GM19467 (cell line): ENCODE measurements around the gene FSIP2.
"Not testable (repeated sequence)": the region's sequence is repeated elsewhere in the genome, so short reads cannot be mapped to it uniquely, and the experiment has no call there.

Experiments used
- ATAC-seq: cut with Tn5 transposase; IDR thresholded peaks from one replicate; pipeline ENCODE4 v1.9.1; 2021; ENCODE audit warnings: mild to moderate bottlenecking, moderate library complexity; ENCODE audit not compliant: unreplicated experiment

The FSIP2 gene

DNA sequence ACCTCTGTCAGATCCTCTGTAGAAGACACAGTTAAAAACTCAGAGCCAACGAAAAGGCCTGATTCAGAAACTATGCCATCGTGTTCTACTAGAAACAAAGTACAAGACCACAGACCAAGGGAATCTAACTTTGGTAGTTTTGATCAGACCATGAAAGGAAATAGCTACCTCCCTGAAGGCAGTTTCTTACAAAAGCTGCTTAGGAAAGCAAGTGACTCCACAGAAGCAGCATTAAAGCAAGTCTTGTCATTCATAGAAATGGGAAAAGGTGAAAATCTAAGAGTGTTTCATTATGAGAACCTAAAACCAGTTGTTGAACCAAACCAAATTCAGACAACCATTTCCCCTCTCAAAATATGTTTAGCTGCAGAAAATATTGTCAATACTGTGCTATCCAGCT, 58.2 kb downstream of the FSIP2 start:
- ATAC-seq, result no peak

DNA sequence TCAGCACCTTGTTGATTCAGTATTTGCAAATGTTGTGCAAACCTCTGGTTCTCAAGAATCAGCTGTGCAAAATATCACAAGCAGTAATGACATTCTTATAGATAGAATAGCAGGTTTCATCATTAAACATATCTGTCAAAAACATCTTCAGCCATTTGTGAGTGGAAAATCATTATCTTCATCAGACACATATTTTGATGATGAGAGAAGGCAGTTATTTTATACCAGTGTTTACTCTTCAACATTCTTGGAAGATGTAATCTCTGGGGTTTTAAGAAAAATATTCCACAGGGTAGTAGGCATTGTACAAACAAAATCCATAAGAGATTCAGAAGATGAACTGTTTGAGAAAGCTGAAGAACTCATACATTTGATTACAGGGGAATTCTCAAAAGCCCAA, 64.3 kb downstream of the FSIP2 start:
- no peak for ATAC-seq

DNA sequence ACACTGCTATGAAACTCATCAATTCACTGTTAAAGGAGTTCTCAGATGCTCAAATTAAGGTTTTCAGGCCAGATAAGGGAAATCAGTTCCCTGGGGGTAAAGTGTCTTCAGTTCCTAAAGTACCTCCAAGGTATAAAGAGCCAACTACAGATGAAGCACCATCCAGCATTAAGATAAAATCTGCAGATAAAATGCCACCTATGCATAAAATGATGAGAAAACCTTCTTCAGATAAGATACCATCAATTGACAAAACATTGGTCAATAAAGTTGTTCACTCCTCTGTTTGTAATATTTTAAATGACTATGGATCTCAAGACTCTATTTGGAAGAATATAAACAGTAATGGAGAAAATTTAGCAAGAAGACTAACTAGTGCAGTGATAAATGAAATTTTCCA, 68.2 kb downstream of the FSIP2 start:
- ATAC-seq, result no peak

DNA sequence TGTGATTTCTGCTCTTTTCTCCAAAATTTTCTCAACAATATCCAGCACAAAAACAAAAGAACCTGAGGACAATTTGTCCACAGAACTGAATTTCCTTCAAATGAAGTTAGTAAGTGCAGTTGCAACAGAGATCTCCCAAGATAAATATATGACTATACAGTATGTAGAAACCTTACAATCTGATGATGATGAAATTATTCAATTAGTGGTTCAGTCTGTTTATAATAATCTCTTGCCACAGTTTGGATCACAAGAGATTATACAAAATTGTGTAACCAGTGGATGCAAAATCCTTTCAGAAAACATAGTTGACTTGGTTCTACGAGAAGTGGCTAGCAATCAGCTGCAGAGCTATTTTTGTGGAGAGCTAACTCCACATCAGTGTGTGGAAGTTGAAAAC, 68.7 kb downstream of the FSIP2 start:
- ATAC-seq, result no peak

DNA sequence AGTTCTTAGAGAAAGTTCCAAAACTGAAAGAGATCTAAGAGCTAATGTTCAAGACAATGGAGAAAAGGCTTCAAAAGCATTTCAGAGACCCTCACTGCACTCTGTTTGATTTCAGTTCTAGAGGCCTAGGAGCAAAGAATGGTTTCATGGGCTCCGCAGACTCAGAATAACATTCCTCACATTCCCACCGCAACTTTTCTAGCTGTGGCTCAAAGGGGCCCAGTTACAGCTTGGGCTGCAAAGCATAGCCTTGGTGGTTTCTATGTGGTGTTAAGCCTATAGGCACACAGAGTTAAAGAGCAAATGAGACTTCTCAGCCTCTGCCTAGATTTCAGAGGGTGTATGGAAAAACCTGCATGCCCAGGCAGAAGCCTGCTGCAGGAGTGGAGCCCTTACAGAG, 73.0 kb downstream of the FSIP2 start:
- no peak for ATAC-seq

DNA sequence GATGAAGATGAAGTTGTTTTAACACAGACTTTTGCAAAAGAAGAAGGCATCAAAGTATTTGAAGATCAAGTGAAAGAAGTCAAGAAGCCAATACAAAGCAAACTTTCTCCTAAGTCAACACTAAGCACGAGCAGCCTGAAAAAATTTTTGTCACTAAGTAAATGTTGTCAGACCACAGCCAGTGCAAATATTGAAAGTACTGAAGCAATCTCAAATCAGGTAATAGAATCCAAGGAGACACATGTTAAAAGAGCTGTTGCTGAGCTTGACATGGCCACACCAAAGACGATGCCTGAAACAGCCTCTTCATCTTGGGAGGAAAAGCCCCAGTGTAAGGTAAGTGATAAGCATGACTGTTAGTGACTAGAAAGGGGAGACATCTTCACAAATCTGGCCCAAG, 75.1 kb downstream of the FSIP2 start:
- no peak for ATAC-seq

DNA sequence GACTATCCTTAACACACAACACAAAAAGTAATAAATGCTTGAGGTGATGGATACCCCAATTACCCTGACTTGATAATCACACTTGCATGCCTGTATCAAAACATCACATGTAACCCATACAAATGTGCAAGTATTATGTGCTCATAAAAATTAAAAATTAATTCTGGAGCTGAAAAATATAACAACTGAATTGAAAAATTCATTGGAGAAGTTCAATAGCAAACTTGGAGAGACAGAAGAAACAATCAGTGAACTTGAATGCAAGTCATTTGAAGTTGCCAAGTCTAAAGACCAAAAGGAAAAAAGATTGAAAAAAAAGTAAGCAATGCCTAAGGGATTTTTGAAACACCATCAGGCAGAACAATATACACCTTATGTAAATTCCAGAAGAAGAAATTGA, 79.4 kb downstream of the FSIP2 start:
- ATAC-seq, result no peak

DNA sequence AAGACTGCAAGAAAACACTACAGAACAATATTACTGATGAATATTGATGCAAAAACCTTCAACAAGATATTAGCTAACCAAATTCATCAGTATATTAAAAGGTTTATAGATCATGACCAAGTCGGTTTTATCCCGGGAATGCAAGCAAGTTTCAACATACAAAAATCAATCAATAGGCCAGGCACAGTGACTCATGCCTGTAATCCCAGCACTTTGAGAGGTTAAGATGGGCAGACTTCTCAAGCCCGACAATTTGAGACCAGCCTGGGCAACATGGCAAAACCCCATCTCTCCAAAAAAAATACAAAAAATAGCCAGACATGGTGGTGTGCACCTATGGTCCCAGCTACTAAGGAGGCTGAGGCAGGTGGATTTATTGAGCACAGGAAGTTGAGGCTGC, 82.9 kb downstream of the FSIP2 start:
- ATAC-seq, result no peak

DNA sequence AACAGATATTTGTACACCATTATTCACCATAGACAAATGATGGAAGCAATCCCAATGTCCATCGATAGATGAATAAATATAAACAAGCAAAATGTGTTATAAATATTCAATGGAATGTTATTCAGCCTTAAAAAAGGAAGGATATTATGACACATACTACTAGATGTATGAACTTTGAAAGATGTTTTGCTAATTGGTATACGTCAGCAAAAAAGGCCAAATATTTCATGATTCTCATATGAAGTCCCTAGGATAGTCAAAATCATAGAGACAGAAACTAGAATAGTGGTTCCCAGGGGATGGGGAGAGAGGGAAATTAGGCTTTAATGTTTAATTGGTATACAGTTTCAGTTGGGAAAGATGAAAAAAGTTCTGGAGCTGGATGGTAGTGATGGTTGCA, 85.2 kb downstream of the FSIP2 start:
- no peak for ATAC-seq

DNA sequence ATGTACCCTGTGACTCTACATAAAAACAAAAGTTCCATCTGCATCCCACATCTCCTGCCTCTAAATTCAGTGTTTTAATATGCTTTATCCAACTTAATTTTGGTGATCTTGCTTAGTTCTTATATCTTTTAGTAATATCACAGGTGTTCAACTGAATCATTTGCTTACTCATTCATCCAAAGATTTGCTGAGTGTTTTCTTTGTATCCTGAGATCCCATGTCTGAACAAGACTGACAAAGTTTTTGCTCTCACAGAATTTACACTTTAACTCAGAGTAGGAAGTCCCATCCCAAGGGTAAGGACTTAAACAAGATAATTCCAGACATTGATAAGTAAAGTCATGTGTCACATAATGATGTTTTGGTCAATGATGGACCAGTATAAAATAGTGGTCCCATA, 87.0 kb downstream of the FSIP2 start:
- ATAC-seq, result no peak

DNA sequence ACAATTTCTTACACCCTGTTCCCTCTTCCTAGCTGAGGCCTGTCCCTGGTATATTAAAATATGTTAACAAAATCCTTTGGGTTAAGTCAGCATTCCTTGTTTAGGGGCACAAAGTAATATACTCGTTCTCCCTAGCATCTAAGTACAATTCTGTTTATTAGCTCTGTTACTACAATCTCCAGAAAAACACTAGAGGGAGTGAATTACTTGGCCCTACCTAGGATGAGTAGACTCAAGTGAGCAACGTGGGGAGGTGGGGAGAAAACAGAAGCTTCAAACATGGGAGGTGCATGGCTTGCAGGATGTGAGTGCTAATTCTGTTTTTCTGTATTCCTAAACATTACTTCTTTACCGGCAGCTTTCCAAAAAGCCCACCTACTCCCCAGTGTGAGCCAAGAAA, 89.7 kb downstream of the FSIP2 start:
- no peak for ATAC-seq

DNA sequence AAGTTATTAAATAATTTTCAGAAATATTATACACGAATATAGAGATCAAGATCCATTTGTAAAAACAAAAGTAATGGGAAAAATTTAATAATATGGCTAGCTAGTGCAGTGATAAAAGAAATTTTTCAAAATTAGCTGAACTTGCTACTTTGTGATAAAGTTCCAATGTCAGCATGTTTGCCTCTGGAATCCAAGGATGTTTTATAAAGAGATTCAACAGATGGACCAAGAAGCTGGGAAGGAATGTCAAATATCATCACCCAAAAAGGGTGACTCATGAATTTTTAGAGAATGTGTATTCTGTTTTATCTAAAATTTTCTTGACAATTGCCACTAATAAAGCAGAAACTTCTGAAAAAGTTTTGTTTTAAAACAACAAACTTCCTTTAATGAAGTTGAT, 95.3 kb downstream of the FSIP2 start:
- ATAC-seq, result no peak

DNA sequence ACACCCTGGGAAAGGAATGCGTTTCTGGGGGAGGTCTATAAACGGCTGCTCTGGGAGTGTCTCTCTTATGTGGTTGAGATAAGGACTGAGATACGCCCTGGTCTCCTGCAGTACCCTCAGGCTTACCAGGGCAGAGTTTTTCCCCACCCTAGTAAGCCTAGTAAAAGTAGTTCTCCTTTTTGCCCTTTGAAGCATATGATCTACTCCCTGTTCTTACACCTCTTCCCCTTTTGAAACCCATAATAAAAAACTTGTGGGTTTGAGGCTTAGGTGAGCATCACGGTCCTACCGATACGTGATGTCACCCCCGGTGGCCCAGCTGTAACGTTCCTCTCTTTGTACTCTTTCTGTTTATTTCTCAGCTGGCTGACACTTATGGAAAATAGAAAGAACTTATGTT, 97.4 kb downstream of the FSIP2 start:
- no peak for ATAC-seq

DNA sequence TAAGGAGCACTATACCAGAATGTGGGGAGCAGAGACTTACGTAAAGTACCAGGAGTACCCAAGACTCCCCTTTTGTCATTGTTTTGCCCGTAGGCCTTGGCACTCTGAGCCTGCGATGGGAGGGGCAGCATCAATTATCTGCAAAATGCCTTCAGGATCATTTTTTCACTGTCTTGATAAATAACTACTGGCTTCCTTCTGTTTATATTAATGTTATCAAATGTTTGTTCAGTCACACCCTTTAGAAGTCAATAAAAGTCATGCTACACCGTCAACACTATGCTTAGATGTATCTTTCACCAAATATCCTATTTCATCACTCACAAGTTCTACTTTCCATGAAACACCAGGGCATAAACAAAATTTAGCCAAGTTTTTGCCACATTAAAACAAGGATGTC, 116.3 kb downstream of the FSIP2 start:
- ATAC-seq, result no peak

DNA sequence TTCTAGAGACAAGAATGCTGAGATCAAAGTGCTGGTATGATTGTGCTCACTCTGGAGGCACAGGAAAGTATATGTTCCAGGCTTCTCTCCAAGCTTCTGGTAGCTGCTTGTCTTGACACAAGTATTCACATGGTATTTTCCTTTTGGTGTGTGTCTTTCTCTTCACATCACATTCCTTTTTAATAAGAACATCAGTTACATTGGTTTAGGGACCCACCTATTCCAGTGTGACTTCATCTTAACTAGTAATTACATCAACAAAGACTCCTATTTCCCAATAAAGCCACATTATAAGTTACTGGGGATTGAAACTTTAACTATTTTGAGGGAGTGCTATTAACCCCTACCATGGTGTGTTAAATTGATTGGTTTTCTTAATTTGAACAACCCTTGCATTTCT, 119.1 kb downstream of the FSIP2 start:
- ATAC-seq, result no peak

DNA sequence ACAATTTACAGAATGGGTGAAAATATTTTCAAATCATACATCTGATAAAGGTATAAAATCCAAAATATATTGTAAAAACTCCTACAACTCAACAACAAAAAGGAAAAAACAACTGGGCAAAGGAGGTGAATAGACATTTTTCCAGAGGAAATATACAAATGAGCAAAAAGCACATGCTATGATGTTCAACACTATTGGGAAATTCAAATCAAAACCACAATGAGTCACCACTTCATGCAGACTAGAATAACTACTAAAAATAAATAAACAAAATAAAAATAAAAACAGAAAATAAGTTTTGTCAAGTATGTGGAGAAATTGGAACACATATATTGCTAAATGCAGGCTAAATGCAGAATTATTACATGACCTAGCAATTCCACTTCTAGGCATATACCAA, 120.9 kb downstream of the FSIP2 start:
- ATAC-seq, result no peak

DNA sequence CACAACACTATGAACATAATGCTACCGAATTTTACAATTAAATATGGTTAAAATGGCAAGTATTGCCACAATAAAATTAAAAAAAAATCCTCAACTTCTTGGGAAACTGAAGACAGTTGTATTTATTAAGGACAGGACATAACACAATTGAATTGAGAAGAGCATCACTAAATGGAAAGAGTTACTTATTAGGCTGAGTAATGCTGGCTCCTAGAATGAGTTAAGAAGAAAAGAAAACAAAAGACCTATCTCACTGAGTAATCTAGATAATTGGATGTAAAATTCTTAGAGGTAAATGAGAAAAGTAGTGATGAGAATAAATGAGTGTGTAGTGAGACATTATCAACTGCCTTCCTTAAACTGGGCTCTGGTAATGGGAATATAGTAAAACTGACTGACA, 121.7 kb downstream of the FSIP2 start:
- no peak for ATAC-seq

DNA sequence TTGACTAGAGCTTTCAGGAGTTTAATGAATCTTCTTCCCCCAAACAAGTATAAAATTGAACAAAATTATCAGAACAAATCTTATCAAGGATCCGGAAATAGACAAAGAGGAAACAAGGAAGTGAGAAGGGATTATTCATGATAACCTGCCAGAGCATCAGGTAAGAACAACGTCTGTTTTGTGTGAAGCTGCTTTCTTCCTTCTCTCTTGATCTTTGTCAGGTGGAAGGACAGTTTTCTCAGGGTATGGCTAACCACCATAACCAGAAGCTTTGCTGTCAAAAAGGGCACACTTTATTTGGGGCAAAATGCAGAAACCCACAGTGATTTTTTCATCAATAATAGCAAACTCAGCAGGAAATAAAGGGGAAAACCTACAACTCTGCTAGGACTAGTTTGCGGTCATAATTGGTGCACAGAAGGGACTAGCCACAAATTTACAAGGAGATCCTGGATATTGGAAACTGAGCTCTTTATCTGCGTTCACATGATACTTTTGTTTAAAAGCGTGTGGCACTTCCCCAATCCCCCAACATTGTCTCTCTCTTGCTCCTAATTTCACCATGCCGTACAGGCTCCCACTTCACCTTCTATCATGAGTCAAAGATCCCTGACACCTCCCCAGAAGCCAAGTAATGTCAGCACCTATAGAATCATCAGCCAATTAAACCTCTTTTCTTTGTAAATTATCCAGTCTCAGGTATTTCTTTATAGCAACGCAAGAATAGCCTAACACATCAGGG, 124.2 kb downstream of the FSIP2 start:
- ATAC-seq, result no peak

DNA sequence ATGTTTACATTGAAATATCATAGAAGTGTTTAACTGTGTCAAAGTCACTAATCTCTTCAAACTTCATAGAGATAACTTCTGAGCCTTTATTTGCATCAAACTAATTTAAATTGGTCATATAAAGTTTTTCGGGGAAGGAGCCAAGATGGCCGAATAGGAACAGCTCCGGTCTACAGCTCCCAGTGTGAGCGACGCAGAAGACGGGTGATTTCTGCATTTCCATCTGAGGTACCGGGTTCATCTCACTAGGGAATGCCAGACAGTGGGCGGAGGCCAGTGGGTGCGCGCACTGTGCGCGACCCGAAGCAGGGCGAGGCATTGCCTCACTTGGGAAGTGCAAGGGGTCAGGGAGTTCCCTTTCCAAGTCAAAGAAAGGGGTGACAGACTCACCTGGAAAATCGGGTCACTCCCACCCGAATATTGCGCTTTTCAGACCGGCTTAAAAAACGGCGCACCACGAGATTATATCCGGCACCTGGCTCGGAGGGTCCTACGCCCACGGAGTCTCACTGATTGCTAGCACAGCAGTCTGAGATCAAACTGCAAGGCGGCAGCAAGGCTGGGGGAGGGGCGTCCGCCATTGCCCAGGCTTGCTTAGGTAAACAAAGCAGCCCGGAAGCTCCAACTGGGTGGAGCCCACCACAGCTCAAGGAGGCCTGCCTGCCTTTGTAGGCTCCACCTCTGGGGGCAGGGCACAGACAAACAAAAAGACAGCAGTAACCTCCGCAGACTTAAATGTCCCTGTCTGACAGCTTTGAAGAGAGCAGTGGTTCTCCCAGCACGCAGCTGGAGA, 126.1 kb downstream of the FSIP2 start:
- not testable (repeated sequence) for ATAC-seq

DNA sequence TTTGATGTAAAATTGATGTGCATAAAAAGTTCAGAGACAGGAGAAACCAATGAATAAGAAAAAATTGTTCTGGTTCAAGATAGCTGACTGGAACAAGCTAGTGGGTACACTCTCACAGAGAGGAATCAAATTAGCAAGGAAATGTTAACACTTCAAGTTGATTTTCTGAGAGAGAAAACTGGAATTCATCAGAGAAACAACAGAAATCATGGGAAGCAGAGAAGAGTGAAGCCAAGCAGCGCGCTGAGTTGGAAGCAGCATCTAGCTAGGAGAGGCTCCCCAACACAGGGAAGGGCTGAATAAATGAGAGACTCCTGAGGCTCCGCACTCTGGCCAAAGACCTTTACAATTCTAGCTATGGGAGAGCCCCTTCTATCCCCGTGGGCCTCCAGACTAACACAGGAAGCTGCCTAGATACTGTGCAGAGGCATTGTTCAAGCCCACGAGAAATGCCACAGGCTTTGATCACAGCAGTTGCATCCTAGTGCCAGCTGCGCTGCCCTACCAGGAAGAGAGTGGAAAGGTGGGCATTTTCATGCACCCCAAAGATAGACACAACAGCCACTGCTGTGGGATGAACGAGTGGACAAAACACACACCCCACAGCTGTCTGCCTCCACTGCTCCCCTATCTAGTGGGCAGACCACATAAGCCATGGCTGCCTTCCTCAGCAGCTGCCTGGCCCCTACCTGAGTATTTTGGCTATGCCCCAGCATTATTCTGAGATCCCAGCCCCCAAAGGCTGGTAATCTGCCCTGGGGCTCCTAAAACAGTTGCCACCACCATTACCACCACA, 136.7 kb downstream of the FSIP2 start:
- no peak for ATAC-seq

DNA sequence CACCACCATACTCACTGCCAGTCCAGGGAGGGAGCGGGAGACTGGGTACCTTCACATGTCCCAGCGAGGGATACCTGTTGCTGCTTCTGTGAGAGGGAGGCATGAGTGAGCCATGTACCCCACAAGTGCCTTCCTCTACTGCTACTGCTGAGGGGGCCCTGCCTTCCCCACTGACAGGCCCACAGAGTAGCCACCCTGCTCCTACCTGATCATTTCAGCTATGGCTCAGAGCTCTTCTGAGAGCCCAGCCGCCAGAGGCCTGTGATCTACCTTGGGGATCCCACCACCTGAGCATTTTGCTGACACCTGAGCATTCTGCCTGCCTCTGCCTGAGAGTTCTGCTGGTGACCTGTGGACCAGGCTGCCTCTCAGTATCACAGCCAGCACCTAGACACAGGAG, 137.6 kb downstream of the FSIP2 start:
- ATAC-seq, result no peak

DNA sequence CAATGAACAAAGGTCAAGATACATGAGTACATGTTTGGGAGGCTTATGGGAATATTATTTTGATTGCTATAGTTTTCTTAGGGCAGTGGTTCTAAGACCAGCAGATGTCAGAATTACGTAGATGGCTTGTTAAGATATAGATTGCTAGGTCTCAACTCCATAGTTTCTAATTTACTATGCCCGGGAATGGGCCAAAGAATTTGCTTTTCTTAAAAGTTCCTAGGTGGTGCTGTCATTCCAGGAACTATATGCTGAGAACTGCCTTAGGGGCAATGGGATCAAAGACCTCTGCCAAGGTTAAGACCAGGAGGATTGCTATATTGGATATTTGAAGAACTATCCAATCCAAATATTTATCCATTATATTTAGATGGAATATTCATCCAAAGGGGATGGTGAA, 141.8 kb downstream of the FSIP2 start:
- no peak for ATAC-seq
